Activated naive CD4-positive, alpha-beta T cell treated with anti-CD3 and anti-CD28 coated beads, Interleukin-2, amount 50 U/mL, for 16 hours (primary cell): ENCODE data around the gene PSTPIP1.
"Not testable (repeated sequence)": the region's sequence is repeated elsewhere in the genome, so short reads cannot be mapped to it uniquely, and the experiment has no call there.

Source experiments
- DNase-seq: peaks from one replicate; pipeline ENCODE4 v3.0.0-alpha.2; 2020

PSTPIP1 gene

DNA sequence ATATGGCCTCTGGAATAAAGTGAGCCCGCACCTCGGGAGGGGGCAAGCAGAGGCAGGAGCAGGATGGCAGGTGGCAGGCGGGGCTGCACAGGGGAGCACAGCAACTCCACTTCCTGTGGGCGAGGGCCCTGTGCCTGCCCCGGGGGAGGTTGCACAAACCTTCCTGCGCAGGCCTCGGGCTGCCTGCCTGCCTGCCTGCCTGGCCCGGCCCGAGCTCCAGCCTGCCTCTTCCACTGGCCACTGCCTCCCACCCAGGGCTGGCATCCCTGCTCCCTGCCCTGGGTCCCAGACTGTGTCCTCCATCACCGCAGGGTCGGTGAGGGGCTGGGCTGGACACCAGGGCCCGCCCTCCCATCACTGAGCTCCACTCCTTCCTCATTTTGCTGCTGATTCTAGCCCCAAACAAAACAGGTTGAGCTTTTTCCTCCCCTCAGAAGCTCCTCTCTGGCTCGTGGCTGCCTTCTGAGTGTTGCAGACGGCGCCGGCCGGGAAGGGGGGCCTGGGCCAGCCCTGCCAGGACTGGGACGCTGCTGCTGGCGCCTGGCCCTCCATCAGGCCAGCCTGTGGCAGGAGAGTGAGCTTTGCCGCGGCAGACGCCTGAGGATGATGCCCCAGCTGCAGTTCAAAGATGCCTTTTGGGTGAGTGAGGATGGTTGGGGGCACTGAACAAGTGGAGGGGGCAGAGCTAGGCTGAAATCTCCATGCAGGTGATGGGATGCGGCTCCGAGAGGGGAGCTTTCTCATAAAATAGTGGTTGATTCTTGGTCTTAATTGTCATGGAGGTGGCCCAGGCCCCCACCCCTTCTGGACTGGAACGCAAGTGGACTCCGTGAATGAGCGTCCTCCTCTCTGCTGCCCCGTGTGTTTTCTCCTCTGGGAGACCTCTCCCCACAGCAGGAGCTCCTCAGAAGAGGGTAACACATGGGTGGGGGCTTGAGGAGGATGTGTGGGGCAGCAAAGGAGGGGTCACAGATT lies at the start of gene PSTPIP1:
Gene PSTPIP1, plus strand, starts transcription at position 156 of the 975 bp plus-strand sequence. Its CDS starts 448 bp downstream, at position 604.
- peak; percentile 74 for DNase-seq

- DNase-seq: no peak
These were observed 49.3 kb upstream of the PSTPIP1 start for GRCh38 chr15:76945494-76946093.

GRCh38 chr15:76947454-76947853 lies 47.5 kb upstream of the PSTPIP1 start:
- no peak for DNase-seq

DNA sequence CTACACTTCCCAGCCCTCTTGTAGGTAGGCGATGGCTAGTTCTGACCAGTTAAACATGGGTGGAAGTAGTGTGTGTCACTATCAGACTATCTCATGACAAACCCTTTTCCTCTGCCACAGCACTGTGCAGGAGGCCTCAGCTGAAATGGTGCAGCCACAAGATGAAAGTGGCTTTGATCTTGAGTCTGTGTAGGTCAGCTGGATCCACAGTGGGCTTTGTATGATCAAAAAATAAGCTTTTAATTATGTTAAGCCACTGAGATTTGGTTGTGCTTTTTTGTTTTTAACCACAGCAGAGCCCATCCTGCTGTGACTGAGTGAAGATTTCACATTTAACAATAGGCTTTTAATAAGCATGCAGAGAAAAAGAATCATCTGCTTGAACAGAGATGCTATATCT lies 43.7 kb upstream of the PSTPIP1 start:
- DNase-seq: no peak

DNA sequence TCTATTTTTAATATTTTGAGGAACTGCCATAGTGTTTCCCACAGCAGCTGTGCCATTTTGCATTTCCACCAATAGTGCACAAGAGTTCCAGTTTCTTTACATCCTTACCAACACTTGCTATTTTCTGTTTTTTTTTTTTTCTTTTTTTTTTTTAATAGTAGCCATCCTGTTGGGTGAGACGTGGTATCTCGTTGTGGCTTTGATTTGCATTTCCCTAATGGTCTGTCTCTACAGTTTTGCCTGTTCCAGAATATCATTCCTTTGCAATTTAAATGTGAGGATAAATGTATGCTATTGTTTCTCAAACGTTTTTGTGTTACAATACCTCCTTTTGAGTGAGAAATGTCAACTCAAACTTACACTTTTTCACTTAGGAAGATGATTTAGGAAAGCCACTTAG lies 41.0 kb upstream of the PSTPIP1 start:
- no peak for DNase-seq

DNA sequence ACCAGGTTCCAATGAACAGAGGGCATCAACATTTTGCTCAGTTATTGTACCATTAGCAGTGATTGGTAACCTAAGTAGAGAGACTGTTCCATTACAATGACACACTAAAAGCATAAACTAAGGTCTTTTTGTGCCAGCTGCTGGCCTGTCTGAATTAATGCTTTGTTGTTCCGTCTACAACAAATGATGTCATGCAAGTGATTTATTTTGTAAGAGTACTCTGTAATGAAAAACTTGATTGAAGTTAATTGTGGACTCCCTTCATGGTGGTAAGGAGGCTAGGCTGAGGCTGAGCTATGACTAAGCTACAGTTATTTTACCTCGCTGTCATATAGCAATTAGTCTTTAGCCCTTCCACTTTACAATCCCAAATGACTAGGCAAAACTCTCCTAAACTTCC lies 40.2 kb upstream of the PSTPIP1 start:
- DNase-seq: no peak

DNA sequence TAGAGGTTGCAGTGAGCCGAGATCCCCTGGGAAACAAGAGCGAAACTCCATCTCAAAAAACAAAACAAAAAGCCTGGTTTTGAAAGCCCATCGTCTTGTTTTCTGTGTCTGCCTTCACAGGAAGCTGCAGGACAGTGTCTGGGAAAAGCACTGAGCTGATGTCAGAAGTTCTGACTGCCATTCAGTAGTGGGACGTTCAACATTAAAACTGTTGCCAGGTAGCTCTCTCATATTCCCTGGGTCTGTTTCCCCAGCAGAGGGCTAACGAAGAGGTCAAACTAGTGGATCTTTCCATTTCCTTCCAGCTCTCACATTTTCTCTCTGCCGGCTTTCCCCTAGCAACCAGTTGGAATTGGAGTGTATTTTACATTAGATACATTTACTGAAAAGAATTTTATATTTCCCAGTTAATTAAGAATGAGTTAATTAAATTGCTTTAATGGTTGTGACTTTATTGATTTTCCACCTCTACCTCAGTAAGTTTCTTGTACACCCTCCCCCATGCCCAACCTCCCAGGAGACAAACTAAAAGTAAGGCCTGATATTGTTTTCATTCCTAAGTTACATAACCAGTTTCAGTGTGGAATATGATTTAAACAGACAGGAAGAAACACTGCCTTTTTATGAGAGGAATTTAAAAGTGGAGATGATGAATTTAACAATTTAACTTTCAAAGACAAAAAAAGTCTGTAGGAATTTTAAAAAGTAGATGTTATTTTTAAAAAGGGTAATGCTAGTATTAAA lies 33.5 kb upstream of the PSTPIP1 start:
- no peak for DNase-seq

- no peak for DNase-seq
These were observed 32.5 kb upstream of the PSTPIP1 start for GRCh38 chr15:76962337-76963013.

DNA sequence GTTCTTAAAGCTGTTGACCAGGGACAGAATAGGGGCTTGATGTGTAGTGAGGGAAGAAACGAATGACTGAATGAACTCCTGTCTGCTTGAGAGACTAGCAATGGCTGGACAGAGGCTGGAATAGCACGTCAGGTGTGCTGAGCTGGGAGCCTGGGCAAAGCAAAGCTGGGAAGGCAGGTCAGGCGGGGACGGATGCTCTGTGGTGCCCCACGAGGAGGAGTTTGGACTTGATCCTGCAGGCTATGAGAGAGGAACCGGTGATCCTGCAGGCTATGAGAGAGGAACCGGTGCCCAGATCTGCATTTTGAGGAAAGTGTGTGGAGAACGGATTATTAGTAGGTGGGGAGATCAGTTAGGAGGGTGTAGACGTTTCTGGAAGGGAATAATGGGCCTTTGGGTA lies 31.3 kb upstream of the PSTPIP1 start:
- DNase-seq: no peak

DNA sequence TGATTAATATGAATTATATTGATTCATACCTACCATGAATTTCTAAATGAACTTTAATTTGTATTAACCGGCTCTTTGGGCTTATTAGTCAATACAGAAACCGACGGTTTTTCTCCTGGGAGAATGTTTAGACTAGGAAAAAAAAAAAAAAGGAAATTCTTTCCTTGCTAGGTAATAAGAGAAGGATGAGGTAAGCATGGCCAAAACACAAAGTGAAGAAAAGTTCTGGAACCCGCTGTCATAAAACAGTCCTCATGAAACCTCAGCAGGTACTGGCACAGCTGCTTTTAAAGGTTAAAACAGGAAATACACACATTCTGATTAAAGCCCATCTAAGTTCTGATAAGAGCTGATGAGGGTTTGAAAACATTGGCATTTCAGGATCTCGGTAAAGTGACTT lies 30.8 kb upstream of the PSTPIP1 start:
- no peak for DNase-seq

GRCh38 chr15:76966051-76966450 lies 28.9 kb upstream of the PSTPIP1 start:
- not testable (repeated sequence) for DNase-seq

DNA sequence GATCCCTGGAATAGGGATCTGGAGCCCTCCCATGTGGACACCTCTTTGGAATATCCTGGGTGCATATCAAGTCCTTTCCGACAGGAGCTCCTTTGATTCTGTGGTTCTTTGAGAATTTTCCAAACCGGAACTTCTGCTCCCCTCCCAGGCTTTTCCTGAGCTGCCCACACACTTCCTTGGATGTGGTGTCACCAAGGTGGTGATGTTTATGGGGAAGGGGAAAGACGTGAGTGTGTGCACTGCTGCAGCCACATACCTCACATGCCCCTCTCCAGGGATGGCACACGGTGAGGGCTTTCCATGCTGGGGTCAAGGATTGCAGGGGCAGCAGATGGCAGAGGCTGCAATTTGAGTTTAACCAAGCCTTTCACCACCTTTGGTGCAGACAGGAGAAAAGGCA lies 27.9 kb upstream of the PSTPIP1 start:
- DNase-seq: no peak

GRCh38 chr15:76968306-76968705 lies 26.6 kb upstream of the PSTPIP1 start:
- no peak for DNase-seq

DNA sequence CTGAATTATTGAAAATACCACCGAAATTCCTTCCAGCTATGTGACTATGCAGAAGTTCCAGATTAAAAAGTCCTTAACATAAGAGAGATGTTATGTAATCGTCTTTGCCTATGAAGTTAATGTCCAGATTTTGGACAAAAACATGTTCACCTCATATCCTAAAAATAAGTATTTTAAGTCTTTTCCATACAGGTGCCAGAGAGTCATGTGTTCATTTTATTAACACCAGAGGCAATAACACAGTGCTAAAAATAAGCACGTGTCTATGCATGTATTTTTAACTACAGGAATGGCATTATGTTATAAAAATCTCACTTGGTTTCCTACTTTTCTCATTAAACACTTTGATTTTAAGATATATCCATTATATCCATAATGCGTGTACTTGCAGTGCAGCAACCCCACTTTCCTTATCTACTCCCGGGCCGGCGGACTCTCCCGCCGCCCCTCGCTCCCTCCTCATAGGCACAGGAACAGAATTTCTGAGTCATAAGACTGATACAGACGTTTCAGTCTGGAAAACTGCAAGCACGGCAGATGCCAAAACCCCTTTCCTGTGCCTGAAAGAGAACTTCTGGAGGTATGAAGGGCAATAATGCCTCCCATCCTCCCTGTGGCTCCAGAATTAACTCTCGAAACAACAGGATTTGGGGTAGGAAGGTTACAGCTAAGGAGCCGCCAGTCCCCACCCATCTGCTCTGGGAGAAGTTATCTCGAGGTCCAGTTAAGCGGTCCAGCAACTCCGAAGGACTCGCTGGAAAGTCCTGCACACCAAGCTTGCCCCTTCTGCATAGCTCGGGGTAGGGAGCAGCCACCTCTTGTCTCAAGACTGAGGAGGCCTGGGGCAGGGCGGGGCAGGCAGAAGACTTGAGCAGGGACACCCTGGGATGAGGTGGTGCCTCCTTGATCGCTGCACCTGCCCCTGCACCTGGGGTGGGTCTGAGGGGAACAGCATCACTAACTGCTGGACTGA lies 22.3 kb upstream of the PSTPIP1 start:
- no peak for DNase-seq

DNA sequence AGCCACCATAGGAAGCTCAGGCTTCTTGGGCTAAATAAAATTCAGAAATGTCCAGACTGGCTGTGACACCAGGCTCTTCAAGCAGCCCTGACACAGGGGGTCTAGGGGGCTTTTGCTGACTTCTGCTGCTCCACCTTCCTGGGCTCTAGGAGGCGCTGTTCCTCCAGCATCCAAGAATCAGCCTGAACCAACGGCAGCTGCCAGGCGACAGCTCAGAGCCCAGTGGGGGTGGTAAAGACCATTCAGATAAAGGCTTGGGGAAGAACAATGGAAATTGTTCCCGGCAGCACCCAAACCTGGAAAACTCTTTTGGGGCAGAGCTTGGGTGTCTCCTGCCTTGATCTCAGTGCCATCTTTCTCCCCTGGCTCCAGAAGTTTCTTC lies 21.6 kb upstream of the PSTPIP1 start:
- peak; percentile 64 for DNase-seq

DNA sequence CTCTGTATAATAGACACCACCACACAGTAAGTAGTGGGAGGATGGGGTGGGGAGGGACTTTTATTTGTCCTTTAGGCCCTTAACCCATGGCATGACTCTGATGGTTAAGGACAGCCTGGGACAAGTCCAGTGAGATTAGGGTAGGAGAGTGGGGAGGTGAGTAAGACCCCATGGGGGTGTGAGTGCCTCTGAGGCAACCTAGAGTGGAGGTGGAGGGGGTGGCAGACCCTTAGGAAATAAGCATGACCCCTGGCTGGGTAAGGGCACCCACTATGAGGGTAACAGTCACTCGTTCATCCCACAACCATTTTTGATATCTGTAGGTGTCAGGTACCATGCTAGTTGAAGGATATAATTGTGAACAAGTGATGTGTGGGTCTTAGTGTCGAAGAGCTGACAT lies 21.0 kb upstream of the PSTPIP1 start:
- no peak for DNase-seq

DNA sequence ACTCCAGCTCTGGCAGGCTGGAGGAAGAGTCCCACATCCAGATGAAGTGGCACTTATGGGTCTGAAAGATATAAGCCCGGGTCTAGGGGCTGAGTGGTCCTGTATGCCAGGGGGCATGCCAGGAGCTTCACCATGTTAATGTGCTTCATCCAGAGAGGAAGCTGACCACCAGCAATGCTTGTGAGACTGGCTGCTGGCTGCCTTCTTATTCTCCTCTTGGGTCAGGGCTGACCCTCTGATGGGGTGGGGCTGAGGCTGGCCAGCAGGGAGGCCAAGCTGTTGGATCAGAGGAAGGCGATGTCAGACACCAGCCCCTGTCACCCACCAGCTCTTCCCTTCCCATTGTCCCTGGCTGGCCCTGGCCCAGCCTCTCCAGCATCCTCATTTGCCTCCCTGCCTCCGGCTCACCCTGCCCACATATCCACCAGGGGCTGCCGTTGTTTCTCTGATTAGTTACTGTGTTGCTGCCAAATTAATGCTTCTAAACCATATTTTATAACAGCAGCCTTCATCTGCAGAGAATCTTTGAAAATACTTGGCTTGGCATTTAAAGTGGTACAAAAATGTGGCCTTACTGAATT lies 20.4 kb upstream of the PSTPIP1 start:
- no peak for DNase-seq

DNA sequence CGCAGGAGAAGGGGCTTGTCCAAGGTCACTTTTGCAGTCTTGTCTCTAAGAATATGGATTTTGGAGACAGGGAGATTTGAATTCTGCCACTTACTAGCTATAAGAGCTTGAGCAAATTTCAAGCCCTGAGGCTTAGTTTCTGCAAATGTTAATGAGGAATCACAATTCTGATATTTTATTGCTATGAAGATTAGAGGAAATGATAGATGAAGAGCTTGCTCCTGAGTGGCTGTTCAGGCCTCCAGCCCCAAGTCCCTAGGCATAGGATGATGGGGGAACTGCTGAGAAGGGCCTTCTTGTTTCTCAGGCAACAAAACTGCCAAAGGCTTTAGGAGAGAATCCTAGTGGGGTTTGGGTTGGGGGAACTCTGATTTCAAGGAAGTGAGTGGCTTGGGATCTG lies 18.8 kb upstream of the PSTPIP1 start:
- DNase-seq: no peak

DNA sequence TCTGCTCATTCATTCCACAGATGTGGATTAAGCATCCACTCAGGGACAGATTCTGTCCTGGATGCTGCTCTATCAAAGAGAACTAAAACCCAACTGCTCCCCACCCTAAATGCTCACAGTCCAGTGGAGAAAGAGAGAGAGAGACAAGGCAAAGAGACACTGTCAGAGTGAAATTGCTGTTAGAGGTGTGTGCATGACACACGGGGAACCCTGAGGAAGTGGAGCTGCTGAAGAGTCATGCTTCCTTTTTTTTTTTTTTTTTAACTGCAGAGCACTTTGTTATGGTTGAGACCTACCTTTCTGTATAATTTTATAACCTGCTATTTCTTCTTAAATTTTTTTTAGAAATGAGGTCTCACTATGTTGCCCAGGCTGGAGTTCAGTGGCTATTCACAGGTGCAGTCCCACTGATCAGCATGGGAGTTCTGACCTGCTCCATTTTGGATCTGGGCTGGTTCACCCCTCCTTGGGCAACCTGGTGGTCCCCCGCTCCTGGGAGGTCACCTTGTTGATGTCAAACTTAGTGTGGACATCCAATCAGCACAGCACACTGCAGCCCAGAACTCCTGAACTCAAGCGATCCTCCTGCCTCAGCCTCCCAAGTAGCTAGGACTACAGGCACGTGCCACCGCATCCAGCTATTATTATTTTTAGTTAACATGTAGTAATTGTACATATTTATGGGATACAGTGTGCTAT lies 18.2 kb upstream of the PSTPIP1 start:
- DNase-seq: no peak

DNA sequence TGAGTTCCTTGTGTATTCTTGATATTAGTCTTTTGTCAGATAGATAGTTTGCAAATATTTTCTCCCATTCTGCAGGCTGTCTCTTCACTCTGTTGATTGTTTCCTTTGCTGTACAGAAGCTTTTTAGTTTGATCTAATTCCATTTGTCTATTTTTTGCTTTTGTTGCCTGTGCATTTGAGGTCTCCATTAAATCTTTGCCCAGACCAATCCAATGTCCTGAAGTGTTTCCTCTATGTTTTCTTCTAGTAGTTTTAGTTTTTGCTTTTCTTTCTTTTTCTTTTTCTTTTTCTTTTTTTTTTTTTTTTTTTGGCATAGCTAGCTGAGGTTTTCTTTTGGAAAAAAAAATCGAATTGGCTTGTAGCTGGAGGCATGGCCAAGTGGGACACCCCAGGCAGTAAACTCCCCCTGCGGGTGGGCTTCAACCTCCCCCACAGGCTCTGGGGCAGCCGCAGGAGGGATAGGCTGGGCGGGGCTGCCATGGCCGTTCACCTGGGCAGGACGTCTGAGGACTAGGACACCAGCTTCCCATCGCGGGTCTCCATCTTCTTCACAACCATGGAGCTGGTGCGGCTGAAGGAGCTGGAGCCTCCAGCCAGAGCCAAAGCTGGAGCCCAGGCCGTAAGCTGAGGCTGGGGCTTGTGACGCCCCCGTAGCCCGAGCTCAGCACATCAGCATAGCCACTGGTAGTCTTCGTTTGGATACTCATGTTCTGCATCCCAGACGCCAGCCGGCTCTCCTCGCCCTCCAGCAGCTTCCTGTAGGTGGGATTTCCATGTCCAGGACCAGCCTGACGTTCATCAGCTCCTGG lies 16.2 kb upstream of the PSTPIP1 start:
- DNase-seq: no peak
